GM21737 (cell line): Measurements from ENCODE around the gene AGPAT2.
"Not testable (repeated sequence)": the region's sequence is repeated elsewhere in the genome, so short reads cannot be mapped to it uniquely, and the experiment has no call there.

ENCODE experiments used
- ATAC-seq: cut with Tn5 transposase; IDR thresholded peaks from one replicate; pipeline ENCODE4 v1.9.1; 2021; ENCODE audit warnings: mild to moderate bottlenecking, moderate library complexity; ENCODE audit not compliant: unreplicated experiment

AGPAT2 gene

GRCh38 chr9:136720898-136721338 lies 33.7 kb upstream of the AGPAT2 start:
- ATAC-seq = no peak

DNA sequence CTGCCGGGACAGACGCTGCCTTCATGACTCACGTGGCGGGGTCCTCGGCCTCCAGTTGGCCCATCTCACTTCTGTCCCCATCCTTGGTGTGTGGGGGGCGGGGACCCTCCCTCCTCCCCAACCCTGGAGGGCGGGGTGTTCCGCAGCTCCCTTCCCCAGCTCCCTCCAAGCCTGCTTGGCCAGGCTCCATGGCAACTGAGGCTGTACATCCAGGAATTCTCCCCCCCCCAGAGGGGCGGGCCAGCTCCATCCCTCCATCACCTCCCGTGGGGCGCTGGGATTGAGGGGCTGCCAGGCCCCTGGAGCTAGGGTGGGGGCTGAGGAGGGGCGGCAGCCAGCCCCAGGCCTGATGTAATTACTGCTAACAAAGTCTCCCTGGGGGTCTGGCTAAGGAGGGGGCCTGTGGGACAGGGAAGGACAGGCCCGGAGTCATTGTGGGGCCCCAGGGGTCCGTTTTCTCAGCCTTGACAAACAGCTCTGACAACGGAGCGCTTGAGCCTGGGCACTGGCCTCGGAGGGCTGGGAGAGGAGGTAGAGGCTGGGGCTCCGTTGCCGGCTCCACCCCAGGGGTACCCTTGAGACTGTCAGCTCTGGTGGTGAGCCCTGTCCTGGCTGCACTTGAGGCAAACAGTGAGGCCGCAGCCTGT lies 33.1 kb upstream of the AGPAT2 start:
- ATAC-seq = no peak

- ATAC-seq = no peak
Observed at GRCh38 chr9:136719195-136719880, 32.1 kb upstream of the AGPAT2 start.

DNA sequence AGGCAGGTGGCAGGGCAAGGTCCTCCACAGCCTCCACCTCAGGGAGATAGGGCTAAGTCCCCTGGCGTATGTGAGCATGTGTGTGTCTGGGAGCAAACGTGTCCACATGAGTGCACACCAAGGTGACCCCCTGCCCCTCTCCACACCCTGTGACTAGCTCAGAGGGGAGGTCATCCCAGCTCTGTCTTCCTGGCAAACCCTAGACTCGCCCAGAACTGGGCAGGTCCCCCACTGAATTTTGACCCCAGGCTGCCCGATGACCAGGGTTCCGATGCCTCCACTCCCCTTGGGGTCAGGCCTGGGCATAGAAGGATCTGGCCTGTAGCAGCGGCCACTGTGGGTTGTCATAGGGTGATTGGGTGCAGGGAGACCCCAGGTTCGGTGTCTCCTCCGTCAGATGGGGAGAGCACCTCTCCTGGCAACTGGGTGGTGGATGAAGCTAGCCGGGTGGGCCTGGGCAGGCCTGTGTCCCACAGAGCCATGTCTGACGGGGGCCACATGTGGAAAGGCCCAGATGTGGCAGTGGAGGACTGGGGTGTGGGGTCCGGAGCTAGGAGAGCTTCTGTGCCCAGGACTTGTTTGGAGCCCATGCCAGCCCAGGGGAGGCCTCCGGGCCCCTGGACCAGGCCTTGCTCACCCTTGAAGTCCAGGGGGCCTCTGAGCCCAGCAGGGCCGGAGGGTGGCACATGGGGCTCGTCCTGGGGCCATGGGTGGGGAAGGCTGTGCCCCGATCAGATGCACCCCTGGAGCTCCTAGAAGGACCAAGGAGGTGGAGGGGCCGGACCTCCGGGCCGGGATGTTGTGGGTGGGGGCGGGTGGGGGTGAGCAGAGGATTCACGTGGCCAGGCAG lies 31.3 kb upstream of the AGPAT2 start:
- ATAC-seq = no peak

DNA sequence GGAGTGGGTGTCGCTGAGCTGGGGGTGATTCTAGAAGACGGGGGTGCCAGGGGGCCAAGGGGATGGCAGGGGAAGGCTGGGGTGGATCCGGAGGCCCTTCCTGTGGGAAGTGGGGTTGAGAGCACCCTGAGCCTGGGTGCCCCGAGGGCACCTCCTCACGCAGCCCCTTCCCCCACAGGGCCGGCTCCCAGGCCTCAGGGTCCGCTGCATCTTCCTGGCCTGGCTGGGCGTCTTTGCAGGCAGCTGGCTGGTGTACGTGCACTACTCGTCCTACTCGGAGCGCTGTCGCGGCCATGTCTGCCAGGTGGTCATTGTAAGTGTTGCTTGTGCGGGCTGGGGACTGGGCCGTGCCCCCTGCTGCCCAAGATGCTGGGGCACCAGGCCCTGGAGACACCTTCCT lies 30.1 kb upstream of the AGPAT2 start:
- no peak for ATAC-seq

GRCh38 chr9:136714893-136715274 lies 27.6 kb upstream of the AGPAT2 start:
- no peak for ATAC-seq

- ATAC-seq = no peak
Observed at GRCh38 chr9:136714096-136714892, 27.0 kb upstream of the AGPAT2 start.

- no peak for ATAC-seq
Observed at GRCh38 chr9:136713550-136713949, 26.3 kb upstream of the AGPAT2 start.

- ATAC-seq = no peak
Observed at GRCh38 chr9:136712690-136713544, 25.7 kb upstream of the AGPAT2 start.

GRCh38 chr9:136711751-136712689 lies 24.8 kb upstream of the AGPAT2 start, which contains the start of gene DIPK1B:
DIPK1B (plus strand) TSS chr9:136712572; CDS start chr9:136712666, 94 bp downstream.
- no peak for ATAC-seq

- not testable (repeated sequence) for ATAC-seq
Observed at GRCh38 chr9:136711219-136711648, 24.0 kb upstream of the AGPAT2 start.

GRCh38 chr9:136710543-136710942 lies 23.3 kb upstream of the AGPAT2 start:
- no peak for ATAC-seq

DNA sequence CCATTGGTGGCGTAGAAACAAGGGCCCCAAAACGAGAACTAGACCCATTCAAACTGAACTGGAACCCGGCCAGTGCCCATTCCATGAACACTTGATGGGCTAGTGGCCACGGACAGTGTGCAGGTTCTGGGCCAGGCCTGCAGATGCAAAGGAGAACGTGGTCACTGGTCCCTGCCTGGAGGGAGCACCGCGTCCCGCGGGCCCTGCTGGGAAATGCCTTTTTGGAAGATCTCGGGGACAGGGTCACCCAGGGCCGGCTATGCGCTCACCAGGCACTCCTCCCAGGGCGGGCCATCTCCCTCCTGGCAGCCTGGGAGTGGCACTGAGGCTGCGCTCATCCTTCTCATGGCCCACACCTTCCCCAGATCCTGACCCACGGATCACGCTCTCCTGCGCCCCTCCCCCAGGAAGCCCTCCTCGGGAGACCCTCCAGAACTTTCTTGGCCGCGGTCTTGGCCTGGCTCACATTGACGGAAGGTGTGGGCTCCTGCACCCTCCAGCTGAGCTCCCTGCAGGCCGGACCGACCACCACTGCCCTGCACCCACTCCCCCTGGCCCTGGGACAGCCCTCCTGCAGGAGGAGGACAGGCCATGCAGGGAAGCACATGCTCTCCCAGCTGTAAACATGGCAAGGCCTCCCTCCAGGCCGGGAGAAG lies 22.3 kb upstream of the AGPAT2 start:
- ATAC-seq = no peak

- no peak for ATAC-seq
Observed at GRCh38 chr9:136707849-136708517, 20.7 kb upstream of the AGPAT2 start.

DNA sequence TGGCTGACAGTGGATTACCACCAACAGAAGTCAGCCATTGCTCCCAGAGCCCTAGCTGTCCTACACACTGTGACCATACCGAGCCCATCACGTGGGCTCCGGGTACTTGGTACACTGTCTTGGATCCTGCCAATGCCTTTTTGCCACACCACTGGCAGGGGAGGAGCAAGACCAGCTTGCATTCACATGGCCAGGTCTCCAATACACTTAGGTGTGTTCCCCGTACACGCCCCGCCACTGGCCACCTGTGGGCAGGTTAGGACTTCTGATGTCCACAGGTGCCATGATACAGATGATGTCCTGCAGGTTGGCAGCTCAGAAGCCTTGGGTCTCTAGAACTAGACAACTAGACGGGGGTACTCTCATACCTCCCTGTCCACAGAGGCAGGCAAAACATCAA lies 19.8 kb upstream of the AGPAT2 start:
- ATAC-seq = no peak

DNA sequence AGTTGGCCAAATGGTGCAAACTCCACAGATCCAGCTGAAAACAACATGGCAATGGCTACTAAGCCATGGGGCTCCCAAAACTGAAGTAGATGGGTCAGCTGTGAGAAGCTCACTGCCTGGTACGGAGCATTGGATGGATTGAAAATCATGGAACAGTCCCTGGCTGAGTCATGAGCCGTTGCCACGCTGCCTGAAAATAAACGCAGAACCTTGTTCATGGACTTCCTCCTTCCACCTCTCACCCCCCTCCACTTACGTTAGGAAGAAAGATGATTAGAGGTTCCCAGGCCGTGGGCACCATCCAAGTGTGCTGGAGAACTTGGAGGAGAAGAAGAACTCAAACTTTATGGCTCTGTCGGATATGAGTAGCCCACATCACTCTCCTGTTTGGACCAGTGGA lies 18.3 kb upstream of the AGPAT2 start:
- ATAC-seq = no peak

- ATAC-seq = not testable (repeated sequence)
Observed at GRCh38 chr9:136704741-136705140, 17.5 kb upstream of the AGPAT2 start.
